ENCODE measurements around the gene COG2. TPM values are rescaled to one million over a fixed set of nuclear protein-coding genes. Genes with fewer than 3 reads are reported as not detected.

Gene COG2
- total RNA-seq, 6 donors from 2014 or later: 23.5 to 37.7 (median 28.7) TPM

DNA sequence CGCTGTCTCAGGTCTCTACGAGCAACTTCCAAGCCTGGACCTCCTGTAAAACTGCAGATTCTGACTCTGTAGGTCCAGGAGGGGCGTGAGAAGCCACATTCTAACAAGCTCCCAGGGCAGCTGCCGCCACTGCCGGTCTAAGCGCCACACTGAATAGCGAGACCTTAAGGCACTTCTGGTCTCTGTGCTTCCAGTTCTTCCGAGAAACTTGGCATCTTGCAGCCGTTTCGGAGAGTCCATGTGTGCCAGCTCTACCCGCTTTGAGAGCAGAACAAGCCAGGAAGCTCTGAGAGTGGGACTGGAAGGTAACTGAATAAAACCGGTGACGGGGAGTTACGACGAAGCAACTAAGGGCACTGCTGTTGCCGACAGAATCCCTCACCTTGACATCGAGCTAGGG is 59.2 kb downstream of the COG2 start:
- ATAC-seq (ENCODE audit: low FRiP score in 2 of 2) (no peak), DNase-seq (no peak)
- 78 to 89% methylated on average over 17 of the region's 17 CpGs for WGBS, 2 donors
- no peak overlapping the region for H3K27ac ChIP-seq
- H3K36me3 ChIP-seq: no peaks in the 10 kb centered on the region
- H3K27me3 ChIP-seq: no peaks in the 10 kb centered on the region
- TF ChIP-seq EP300 (IDR thresholded peaks at IDR 0.05) (no peak), POLR2A (IDR thresholded peaks at IDR 0.05) (no peak), POLR2AphosphoS5 (IDR thresholded peaks at IDR 0.05) (no peak), CTCF (IDR thresholded peaks at IDR 0.05) (no peak)
- H3K4me1 ChIP-seq: no peaks in the 10 kb centered on the region
- no peak overlapping the region for H3K4me3 ChIP-seq
- H3K9me3 ChIP-seq: no peaks in the 10 kb centered on the region

- Histone ChIP-seq H3K27ac (no peak overlapping the region), H3K4me1 (no peaks in the 10 kb centered on the region), H3K27me3 (no peaks in the 10 kb centered on the region), H3K36me3 (no peaks in the 10 kb centered on the region), H3K4me3 (no peak overlapping the region), H3K9me3 (no peaks in the 10 kb centered on the region)
- no peak for DNase-seq
- ATAC-seq (ENCODE audit: low FRiP score in 2 of 2): no peak
- TF ChIP-seq CTCF (IDR thresholded peaks at IDR 0.05): no peak
- TF ChIP-seq POLR2A (IDR thresholded peaks at IDR 0.05): no peak
- no peak for TF ChIP-seq EP300 (IDR thresholded peaks at IDR 0.05)
- TF ChIP-seq POLR2AphosphoS5 (IDR thresholded peaks at IDR 0.05): no peak
- WGBS, 2 donors: 89% methylated on average over 19 of the region's 19 CpGs
Measured at GRCh38 chr1:230701895-230702768, 59.9 kb downstream of the COG2 start.

- Histone ChIP-seq H3K4me3 (no peak overlapping the region), H3K9me3 (no peaks in the 10 kb centered on the region), H3K4me1 (no peaks in the 10 kb centered on the region), H3K27ac (no peak overlapping the region), H3K36me3 (no peaks in the 10 kb centered on the region), H3K27me3 (no peaks in the 10 kb centered on the region)
- DNase-seq (no peak), ATAC-seq (ENCODE audit: low FRiP score in 2 of 2) (peak in 1 of 2 donors; percentile 16)
- no peak for TF ChIP-seq POLR2AphosphoS5 (IDR thresholded peaks at IDR 0.05)
- TF ChIP-seq EP300 (IDR thresholded peaks at IDR 0.05): no peak
- no peak for TF ChIP-seq POLR2A (IDR thresholded peaks at IDR 0.05)
- TF ChIP-seq CTCF (IDR thresholded peaks at IDR 0.05): no peak
- WGBS, 2 donors: 63 to 68% methylated on average over 14 of the region's 14 CpGs
Measured at GRCh38 chr1:230702934-230703678, 60.8 kb downstream of the COG2 start.

- DNase-seq (no peak), ATAC-seq (ENCODE audit: low FRiP score in 2 of 2) (no peak)
- TF ChIP-seq CTCF (IDR thresholded peaks at IDR 0.05) (no peak), POLR2AphosphoS5 (IDR thresholded peaks at IDR 0.05) (no peak), POLR2A (IDR thresholded peaks at IDR 0.05) (no peak), EP300 (IDR thresholded peaks at IDR 0.05) (no peak)
- H3K4me3 ChIP-seq: no peak overlapping the region
- H3K36me3 ChIP-seq: no peaks in the 10 kb centered on the region
- peaks cover 0 to 4% (median 0%) of the 10 kb centered on the region in 4 donors for H3K4me1 ChIP-seq
- 93 to 100% methylated on average over 7 to 8 of the region's 8 CpGs for WGBS, 2 donors
- H3K9me3 ChIP-seq: no peaks in the 10 kb centered on the region
- no peaks in the 10 kb centered on the region for H3K27me3 ChIP-seq
- H3K27ac ChIP-seq: no peak overlapping the region
Measured at GRCh38 chr1:230703679-230704385, 61.6 kb downstream of the COG2 start.
